ENCODE measurements around the gene RETREG2.

The RETREG2 gene

DNA sequence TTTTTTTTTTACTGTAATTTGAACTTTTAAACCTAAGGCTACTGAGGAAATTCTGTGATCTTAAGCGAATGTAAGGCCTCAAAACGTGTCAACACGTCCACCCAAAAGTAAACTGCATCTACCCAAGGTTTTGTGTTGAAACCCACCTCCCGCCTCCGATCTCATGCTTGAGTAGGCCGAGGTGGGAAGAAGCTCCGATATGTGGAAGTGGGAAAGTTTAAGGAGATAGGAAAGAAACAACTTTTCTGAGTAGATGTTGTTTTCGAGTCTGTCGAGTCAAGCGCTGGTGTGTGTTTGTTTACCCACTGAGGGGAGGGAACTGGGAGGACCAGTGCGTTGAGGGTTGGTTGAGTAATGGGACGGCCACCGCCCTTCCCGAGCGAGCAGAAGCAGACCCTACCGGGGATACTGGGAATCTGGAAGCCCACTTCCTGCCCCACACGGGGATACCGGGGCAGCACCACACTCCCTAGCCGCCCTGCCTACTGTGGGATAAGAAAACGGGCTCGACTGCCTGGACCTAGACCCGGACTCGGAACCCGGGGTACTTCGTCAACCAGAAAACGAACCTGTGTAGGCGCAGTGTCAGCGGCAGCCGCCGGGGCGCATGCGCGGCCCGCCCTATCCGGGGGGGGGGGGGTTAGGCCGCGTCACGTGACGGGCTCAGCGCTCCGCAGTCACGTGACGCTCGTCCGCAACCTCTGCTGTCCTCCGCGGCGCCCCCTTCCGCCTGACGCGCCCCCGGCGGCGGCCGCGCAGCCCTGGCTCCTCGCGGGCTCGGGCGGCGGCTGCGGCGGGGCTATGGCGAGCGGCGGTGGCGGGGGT, at the start of gene RETREG2:
TSS of gene RETREG2 (plus strand) at position 724 of the 825 bp plus-strand sequence. CDS start at position 802, 78 bp downstream.
- peak; percentile 90 for DNase-seq

DNA sequence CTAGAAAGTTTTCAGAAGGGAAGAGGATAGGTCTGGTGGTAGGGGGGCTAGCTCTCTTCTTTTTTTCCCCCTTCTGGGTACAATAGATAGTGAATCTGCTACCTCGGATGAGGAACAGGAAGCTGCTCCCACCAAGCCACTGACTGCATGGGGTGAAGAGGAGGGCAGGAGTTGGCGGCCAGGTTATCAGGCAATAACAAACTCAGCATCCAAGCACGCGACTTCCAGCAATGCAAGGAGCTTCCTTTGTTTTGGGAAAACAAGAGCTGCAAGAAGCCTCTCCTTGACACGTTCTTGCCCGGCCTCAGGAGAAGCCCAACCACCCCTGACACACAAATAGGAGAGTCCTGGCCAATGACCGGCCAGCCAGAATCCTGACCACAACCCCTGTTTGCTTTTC, 49.7 kb upstream of the RETREG2 start:
- no peak for DNase-seq

DNA sequence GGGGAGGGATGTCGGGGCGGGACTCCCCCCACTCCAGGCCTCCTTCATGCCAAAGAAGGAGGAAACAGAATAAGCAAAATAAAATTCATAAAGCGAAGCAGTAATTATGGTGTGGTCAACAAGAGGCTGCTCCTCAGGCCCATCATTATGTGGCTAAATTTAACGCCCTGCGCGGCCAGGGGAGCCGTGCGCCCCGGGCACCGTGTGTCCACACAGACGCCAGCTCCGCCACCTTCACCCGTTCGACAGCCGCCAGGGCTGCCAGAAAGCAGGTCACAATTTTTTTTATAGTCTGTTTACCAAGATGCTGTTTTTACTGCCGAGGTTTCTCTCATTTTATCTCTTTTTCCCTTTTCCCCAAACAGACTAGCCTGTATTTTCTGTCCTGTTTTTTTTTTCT, 48.5 kb upstream of the RETREG2 start:
- no peak for DNase-seq

DNA sequence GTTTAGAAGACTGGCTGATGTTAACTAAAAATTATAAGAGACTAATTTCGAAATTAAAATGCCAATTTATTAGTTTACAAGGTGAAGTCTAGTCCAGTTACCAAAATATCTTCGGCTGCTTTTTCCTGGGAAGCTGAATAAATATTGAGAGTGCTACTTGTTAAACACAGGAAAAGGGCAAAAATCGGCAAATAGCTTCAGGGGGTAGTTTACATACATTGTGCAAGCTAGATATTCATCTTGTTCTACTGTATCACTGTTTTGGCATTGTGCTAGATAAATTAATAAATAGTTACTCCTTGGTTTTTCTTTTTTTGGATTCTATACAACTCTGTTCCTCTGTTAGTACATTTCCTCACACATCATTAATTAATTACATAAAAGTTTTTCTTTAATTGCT, 46.7 kb upstream of the RETREG2 start:
- DNase-seq: no peak

GRCh38 chr2:219131744-219132143, 46.3 kb upstream of the RETREG2 start:
- no peak for DNase-seq

DNA sequence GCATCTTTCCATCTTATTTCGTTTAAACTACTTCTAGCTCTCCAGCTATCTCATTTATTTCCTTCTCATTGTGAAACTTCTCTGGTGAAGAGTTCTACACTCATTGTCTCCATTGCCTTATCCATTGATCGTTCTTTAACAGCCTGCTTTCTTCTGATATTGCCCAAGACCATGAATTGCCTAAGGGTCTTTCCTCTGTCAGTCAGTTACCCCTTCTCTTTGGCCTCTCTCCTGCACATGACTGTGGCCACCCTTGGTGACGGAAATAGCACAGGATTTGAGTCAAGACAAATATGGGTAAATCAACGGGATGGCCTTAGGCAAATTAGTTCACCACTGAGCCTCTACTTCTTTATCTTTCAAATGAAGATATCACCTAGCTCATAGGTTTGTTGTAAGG, 44.1 kb upstream of the RETREG2 start:
- DNase-seq: no peak

GRCh38 chr2:219140722-219141121, 37.4 kb upstream of the RETREG2 start:
- no peak for DNase-seq

- DNase-seq: no peak
These were observed 35.7 kb upstream of the RETREG2 start for GRCh38 chr2:219142329-219142728.

- no peak for DNase-seq
These were observed 28.4 kb upstream of the RETREG2 start for GRCh38 chr2:219149667-219150066.

GRCh38 chr2:219155054-219155644, 22.9 kb upstream of the RETREG2 start:
- DNase-seq: peak; percentile 73

GRCh38 chr2:219157396-219157795, 20.7 kb upstream of the RETREG2 start:
- no peak for DNase-seq

GRCh38 chr2:219158025-219158424, 20.1 kb upstream of the RETREG2 start:
- DNase-seq: no peak

DNA sequence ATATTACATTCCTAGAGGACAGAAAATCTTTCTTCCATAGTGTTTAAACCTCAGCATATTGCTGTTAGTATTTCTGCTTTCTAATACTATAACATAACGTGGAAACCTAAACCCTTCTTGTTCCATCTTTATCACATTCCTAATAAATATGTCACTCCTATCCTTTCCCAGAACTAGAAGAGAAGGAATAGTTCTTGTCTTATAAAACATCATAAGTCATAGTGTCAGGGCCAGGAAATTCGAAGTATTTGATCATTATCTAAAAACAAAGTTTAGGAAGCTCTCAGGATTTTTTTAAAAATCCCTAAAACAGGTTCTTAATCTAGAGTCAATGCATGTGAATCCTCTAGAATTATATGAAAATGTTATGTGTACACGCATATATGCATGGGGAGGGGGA, 19.5 kb upstream of the RETREG2 start:
- DNase-seq: no peak

DNA sequence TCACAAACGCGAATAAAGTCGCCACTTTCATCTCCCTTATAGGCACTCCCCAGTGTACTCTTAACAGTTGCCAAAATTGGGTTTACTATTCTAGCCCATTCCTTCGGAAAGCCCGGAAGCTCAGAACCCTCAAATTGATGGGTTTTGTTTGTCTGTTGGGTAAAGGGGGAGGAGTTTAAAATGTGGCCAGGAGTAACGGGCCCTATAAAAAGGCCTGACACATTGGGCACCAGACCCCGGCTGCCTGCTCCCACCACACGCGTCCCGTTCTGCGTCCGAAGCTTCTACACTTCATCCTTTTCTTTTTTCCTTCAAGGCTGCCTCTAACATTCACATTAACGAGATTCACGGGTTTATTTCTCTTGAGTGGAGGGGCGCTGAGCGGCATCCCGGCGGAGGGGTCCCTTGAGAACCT, 18.3 kb upstream of the RETREG2 start:
- no peak for DNase-seq

DNA sequence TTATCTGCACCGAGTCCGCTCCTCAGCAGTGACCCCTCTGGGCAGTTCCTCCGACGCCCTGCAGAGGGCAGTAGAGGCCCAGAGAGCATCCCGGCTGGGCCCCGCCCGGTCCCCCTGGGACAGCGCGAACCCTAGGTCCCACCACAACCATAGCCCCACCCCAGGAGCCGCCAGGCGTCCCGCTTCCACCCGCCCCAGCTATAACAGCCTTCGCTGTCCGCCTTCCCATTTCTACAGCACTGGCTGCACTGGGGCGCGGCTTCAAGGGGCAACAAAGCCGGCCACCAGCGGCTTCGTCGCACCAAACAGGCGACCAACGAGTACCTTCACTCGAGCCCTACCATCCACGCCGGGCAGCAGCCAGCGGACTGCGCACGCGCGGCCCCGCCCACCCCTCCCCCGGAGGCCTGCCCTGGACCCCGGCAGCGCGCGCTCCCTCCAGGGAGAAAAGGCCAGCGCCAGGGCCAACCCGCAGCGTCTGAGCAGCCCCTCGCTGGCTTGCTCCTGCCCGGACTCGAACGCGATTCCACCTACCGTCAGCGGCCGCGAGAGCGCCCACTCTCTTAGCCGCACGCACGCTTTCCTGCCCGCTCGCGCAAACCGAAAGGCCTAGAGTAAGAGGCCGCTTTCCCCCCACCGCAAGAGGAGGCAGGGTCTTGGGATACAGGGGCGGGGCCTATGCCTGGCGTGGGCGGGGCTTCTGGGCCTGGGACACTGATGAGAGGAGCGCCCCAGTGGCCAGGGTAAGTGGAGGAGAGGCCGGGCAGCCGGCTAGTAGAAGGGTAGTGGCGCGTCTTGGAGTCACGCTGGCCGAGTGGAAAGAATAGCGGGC, 17.7 kb upstream of the RETREG2 start, which contains the start of gene NHEJ1:
TSS of gene NHEJ1 (minus strand) at position 630 of the 832 bp plus-strand sequence. CDS start 2,453 bp downstream, outside the sequence.
- DNase-seq: peak; percentile 94

DNA sequence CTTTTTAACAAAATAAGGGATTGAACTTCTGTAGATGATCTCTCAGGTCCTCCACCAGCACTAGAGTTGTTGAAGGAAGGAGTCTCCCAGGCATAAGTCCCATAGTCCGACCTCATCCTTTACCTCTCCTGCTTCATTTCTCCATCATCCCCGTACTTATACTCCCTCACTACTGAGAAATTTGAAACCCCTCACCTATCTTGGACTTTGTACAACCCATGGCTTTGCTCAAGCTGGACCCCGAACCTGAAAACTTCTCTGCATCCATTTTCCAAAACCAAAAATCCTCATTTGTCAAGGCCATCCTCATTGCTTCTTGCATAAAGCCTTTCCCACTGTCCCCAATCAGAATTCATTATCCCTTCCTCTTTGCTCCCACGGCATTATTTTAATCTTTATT, 17.0 kb upstream of the RETREG2 start:
- no peak for DNase-seq

GRCh38 chr2:219163156-219163555, 14.9 kb upstream of the RETREG2 start:
- DNase-seq: no peak

DNA sequence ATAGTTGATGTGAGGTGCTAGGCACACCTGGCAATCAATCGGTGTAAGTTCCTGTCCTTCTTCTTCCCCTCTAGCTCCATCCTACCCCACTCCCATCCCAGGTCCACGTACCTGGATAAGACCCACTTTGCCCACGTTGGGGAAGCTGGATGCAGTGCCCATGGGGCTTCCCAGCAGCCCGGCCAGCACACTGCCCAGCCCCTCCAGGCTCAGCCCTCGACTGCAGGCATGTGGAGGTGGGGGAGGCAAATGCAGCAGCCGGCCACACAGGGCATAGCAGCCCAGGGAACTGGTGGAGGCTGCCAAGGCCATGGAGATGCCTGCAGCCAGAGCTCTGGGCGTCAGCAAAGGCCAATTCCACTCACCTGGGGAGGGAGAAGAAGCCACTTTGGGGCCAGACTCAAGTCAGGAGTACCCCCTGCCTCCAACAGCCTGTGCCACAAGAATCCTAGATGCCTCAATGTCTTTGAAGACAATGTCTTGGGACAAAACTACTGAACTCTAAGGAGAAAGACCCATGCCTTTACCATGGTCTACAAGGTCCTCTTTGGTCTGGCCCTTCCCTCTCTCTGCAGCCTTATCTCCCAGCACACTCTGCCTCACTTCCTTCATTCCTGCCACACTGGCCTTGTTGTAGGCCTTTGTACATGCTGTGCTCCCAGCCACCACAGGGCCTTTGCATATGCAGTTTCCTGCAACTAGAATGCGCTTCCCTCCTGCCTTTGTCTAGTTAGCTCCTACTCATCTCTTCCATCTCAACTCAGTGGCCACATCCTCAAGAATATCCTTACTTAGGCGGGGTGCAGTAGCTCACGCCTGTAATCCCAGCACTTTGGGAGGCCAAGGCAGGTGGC, 12.8 kb upstream of the RETREG2 start:
- no peak for DNase-seq

DNA sequence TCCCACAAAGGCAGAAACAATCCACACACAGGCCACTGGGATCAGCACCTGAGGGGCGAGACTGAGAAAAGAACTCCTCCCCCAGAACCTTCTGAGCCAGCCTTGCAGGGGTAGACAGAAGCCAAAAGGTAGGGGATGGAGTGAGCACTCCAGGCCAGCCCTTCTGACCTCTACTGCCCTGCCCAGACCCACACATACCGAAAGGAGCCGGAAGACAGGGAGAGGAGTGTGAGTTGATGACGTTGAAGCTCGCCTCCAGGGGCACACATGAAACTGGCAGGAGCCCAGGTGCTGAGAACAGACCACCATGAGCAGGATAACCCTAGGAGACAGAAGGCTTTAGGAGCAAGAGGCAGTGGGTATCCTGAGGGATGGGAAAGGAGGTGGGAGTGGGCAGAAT, 10.1 kb upstream of the RETREG2 start:
- no peak for DNase-seq

- DNase-seq: no peak
These were observed 9.5 kb upstream of the RETREG2 start for GRCh38 chr2:219168526-219168925.

DNA sequence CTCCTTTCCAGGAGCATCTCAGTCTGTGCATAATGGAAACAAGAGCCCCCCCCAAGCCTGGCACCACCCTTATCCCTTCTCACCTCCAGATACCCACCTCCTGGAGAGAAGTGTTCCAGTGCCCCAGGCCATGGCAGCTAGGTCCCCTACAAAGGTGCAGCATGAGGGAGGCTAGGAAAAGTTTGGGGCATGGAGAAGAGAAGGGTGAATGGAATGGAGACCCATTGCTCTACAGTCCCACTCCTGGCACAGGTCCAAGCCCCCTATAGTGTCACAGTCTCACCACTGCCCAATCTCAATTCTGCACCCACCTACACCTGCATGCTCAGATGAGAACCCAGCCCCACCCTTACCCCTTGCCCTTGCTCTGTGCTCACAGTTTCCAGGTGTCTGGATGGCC, 9.1 kb upstream of the RETREG2 start:
- no peak for DNase-seq

GRCh38 chr2:219169930-219170654, 8.0 kb upstream of the RETREG2 start, which contains the start of gene SLC23A3:
Gene SLC23A3, minus strand, starts transcription at chr2:219170029. Its CDS starts 45 bp downstream, at chr2:219169984.
- DNase-seq: no peak

Data from CD4-positive, alpha-beta T cell treated with Interleukin-12 subunit alpha and Interleukin-12 subunit beta, for 1 hour (primary cell).